BJ (cell line): Measurements from ENCODE around the gene TMEM150B. TPM values are rescaled to one million over a fixed set of nuclear protein-coding genes. Genes with fewer than 3 reads are reported as not detected.

ENCODE experiments used
- CTCF ChIA-PET: fragments of 350-600 bp; formaldehyde crosslinking; extraction: SDS; loops from one replicate; lab custom pipeline; 2021; ENCODE audit warnings: antibody characterized with exemption, inconsistent platforms; lab: Yijun Ruan, JAX
- POLR2A ChIA-PET: fragments of 300-600 bp; sonication (Branson Sonifier 250); formaldehyde crosslinking; extraction: SDS; loops from one replicate; lab custom pipeline; 2021; ENCODE audit warnings: antibody characterized with exemption; lab: Charles Lee
- DNase-seq: peaks from one replicate; pipeline ENCODE4 v3.0.0-alpha.2; 2011; ENCODE audit warnings: low read depth
- H3K27me3 ChIP-seq: 2 replicates; pipeline ENCODE4 v1.6.0; 2011; ENCODE audit warnings: low read length; ENCODE audit not compliant: control insufficient read depth, insufficient read depth
- H3K36me3 ChIP-seq: 2 replicates; pipeline ENCODE4 v1.5.1; 2011; ENCODE audit warnings: low read length; ENCODE audit not compliant: control insufficient read depth, insufficient read depth
- H3K4me3 ChIP-seq: 2 replicates; pipeline ENCODE4 v1.5.1; 2011; ENCODE audit warnings: low read depth, mild to moderate bottlenecking, control low read depth, low read length
- polyA plus RNA-seq: library from polyadenylated mRNA; depleted of rRNA; stranded (reverse); fragments of >200 nt; gene quantifications from 2 replicates; pipeline ENCODE4 v1.2.3, GENCODE V29; 2011
- TF ChIP-seq, protein P1 (sequence below): IDR thresholded peaks from 2 replicates; pipeline ENCODE4 v1.5.1; 2011; ENCODE audit warnings: low read depth, mild to moderate bottlenecking, control low read depth, inconsistent platforms, low read length, moderate library complexity; ENCODE audit not compliant: insufficient read depth

TMEM150B gene
- polyA plus RNA-seq, 1 experiment = not detected

DNA sequence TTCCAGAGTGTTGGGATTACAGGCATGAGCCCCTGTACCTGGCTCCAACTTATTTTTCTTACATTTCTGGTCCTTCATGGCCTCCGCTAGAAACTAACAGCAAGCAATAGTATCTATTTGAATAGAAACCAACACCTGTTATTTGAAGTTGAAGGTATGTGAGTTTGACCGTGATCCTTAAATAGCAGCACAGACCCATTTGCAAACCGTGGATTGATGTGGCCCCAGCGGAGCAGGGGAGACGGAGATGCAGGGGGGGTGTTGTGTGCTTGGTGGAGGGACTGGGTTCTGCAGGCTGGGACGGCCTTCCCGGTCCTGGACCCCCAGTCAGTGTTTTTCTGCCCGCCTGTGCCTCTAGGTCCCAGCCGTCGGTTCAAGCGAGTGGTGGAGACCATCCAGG is 16.9 kb downstream of the TMEM150B start:
- POLR2A ChIA-PET = no interaction called here
- Histone ChIP-seq H3K27me3 (no peaks in the 10 kb centered on the region), H3K4me3 (no peak overlapping the region), H3K36me3 (peaks cover 25% of the 10 kb centered on the region)
- no peak for DNase-seq
- CTCF ChIA-PET = no interaction called here
- TF ChIP-seq, protein P1, sequence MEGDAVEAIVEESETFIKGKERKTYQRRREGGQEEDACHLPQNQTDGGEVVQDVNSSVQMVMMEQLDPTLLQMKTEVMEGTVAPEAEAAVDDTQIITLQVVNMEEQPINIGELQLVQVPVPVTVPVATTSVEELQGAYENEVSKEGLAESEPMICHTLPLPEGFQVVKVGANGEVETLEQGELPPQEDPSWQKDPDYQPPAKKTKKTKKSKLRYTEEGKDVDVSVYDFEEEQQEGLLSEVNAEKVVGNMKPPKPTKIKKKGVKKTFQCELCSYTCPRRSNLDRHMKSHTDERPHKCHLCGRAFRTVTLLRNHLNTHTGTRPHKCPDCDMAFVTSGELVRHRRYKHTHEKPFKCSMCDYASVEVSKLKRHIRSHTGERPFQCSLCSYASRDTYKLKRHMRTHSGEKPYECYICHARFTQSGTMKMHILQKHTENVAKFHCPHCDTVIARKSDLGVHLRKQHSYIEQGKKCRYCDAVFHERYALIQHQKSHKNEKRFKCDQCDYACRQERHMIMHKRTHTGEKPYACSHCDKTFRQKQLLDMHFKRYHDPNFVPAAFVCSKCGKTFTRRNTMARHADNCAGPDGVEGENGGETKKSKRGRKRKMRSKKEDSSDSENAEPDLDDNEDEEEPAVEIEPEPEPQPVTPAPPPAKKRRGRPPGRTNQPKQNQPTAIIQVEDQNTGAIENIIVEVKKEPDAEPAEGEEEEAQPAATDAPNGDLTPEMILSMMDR = no peak

DNA sequence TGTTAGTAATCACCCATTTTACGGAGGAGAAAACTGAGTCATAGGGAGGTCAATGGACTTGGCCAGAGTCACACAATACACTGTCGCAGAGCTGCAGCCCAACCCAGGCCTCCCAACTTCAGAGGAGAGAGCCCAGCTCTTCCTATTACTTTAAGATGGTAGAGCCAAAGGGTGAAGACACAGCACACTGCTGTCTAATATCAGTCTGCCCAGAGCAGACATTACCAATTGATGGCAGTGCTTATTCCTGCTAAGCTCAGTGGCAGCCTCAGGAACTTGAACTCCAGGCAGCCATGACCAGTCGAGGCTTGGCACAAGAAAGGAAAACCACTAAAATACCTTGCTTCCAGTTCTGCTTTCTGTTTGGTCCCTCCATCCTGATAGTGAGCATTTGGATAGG is 18.4 kb downstream of the TMEM150B start:
- TF ChIP-seq, protein P1 = no peak
- ChIA-PET CTCF (interaction anchor here (1.1 to 1.2 kb wide), 2 partner anchors 15 to 111 kb away, joined by 3 to 4 read pairs; no protein-coding TSS in a partner anchor), POLR2A (no interaction called here)
- no peaks in the 10 kb centered on the region for H3K27me3 ChIP-seq
- H3K36me3 ChIP-seq = peaks cover 29% of the 10 kb centered on the region
- no peak for DNase-seq
- H3K4me3 ChIP-seq = no peak overlapping the region

DNA sequence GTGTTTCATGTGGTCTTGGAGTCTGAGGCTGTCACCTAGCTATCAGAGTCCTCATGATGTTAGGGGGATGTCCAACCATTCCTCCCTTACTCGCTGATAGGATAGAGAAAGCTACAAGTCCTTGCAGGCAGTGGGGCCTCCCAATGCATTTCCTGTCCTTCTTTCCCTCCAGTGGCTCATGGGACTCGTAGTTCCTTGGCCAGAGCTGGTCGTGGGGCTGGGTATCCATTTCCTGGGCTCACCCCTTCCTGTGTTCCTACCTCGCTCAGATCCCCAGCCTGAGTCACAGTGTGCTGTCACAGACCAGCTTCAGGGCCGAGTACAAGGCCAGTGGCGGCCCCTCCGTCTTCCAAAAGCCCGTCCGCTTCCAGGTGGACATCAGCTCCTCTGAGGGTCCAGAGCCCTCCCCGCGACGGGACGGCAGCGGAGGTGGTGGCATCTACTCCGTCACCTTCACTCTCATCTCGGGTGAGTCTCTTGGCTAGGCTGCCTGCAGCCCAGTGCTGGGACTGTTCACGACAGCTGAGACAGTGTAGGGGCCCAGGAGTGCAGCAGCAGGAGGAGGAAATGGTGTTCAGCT is 19.1 kb downstream of the TMEM150B start:
- peaks cover 29% of the 10 kb centered on the region for H3K36me3 ChIP-seq
- CTCF ChIA-PET = interaction anchor here (0.9 to 1.2 kb wide), 3 partner anchors 13 to 112 kb away, joined by 3 to 4 read pairs (median 3); no protein-coding TSS in a partner anchor
- H3K4me3 ChIP-seq = no peak overlapping the region
- no peaks in the 10 kb centered on the region for H3K27me3 ChIP-seq
- DNase-seq = no peak
- TF ChIP-seq, protein P1 = no peak
- POLR2A ChIA-PET = no interaction called here

DNA sequence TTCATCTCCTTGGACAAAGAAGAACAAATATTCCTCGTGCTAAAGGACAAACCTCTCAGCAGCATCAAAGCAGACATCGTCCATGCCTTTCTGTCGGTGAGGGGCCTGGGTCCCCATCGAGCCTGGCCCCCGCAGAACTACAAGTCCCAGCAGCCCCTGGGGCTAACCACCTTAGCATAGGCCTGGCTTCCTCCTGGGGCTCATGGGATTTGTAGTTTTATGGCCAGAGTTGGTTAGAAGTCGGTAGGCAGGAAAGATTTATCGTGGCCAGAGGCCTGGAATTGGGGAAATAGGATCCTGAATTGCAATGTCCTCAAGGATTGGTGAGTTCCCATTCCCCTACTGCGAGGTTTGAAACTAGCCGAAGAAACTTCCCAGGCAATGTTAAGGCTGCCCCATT is 19.6 kb downstream of the TMEM150B start:
- Histone ChIP-seq H3K36me3 (peaks cover 29% of the 10 kb centered on the region), H3K27me3 (no peaks in the 10 kb centered on the region), H3K4me3 (no peak overlapping the region)
- DNase-seq = no peak
- TF ChIP-seq, protein P1 = no peak
- POLR2A ChIA-PET = no interaction called here
- CTCF ChIA-PET = interaction anchor here (0.9 kb wide), 1 partner anchor 13 kb away, joined by 3 read pairs; no protein-coding TSS in a partner anchor

DNA sequence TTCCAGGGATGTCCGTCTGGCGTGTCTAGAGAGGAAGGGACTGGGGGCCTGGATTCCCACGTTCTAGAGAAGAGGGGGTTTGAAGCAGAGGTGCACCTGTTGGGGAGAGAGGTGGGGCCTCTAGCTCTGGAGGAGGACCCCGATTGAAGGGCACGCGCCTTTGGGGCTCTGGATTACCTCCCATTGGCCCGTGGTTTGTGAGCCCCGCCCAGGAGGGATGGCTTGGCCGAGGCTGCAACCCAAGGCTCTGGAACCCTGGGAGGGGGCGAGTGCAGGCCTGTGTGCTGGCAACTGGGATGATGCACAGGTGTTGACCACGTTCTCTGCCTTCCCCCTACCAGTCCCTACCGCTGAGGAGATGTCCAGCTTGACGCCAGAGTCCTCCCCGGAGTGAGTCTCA is 20.2 kb downstream of the TMEM150B start:
- peaks cover 31% of the 10 kb centered on the region for H3K36me3 ChIP-seq
- H3K4me3 ChIP-seq = no peak overlapping the region
- H3K27me3 ChIP-seq = no peaks in the 10 kb centered on the region
- ChIA-PET POLR2A (no interaction called here), CTCF (no interaction called here)
- TF ChIP-seq, protein P1 = no peak
- DNase-seq = no peak
